HUES6 (cell line): ENCODE results near the gene TECPR1.

Experiments
- H3K27ac ChIP-seq: 2 replicates; pipeline ENCODE4 v1.7.0; 2013; ENCODE audit warnings: low read depth, mild to moderate bottlenecking, low read length, inconsistent platforms
- H3K27me3 ChIP-seq: 2 replicates; pipeline ENCODE4 v1.6.1; 2013; ENCODE audit warnings: low read length; ENCODE audit not compliant: control insufficient read depth, insufficient read depth
- H3K36me3 ChIP-seq: 2 replicates; pipeline ENCODE4 v1.6.1; 2013; ENCODE audit warnings: low read length; ENCODE audit not compliant: control insufficient read depth, insufficient read depth
- H3K4me1 ChIP-seq: 2 replicates; pipeline ENCODE4 v1.6.1; 2013; ENCODE audit warnings: low read length; ENCODE audit not compliant: control insufficient read depth, insufficient read depth
- H3K4me3 ChIP-seq: 2 replicates; pipeline ENCODE4 v1.5.1; 2013; ENCODE audit warnings: low read depth, low read length
- H3K9ac ChIP-seq: one replicate; pipeline ENCODE4 v1.6.1; 2013; ENCODE audit warnings: mild to moderate bottlenecking, low read length
- H3K9me3 ChIP-seq: 2 replicates; pipeline ENCODE4 v1.6.1; 2013; ENCODE audit warnings: low read depth, low read length; ENCODE audit not compliant: control insufficient read depth, insufficient read depth

Gene TECPR1

GRCh38 chr7:98193474-98194180, 58.4 kb downstream of the TECPR1 start:
- Histone ChIP-seq H3K9ac (no peak overlapping the region), H3K36me3 (peaks cover 61% of the 10 kb centered on the region), H3K4me1 (no peaks in the 10 kb centered on the region), H3K9me3 (no peaks in the 10 kb centered on the region), H3K27me3 (no peaks in the 10 kb centered on the region), H3K4me3 (no peak overlapping the region), H3K27ac (no peak overlapping the region)

- Histone ChIP-seq H3K9me3 (no peaks in the 10 kb centered on the region), H3K9ac (no peak overlapping the region), H3K27ac (no peak overlapping the region), H3K4me3 (no peak overlapping the region), H3K4me1 (no peaks in the 10 kb centered on the region), H3K36me3 (peaks cover 61% of the 10 kb centered on the region), H3K27me3 (no peaks in the 10 kb centered on the region)
Observed at GRCh38 chr7:98192781-98193457, 59.1 kb downstream of the TECPR1 start.

GRCh38 chr7:98191668-98192431, 60.2 kb downstream of the TECPR1 start:
- H3K4me3 ChIP-seq = no peak overlapping the region
- no peak overlapping the region for H3K27ac ChIP-seq
- H3K27me3 ChIP-seq = no peaks in the 10 kb centered on the region
- H3K4me1 ChIP-seq = no peaks in the 10 kb centered on the region
- no peak overlapping the region for H3K9ac ChIP-seq
- peaks cover 61% of the 10 kb centered on the region for H3K36me3 ChIP-seq
- no peaks in the 10 kb centered on the region for H3K9me3 ChIP-seq

GRCh38 chr7:98189559-98189958, 62.5 kb downstream of the TECPR1 start:
- H3K9me3 ChIP-seq = no peaks in the 10 kb centered on the region
- H3K36me3 ChIP-seq = peaks cover 50% of the 10 kb centered on the region
- H3K27me3 ChIP-seq = no peaks in the 10 kb centered on the region
- H3K27ac ChIP-seq = no peak overlapping the region
- H3K9ac ChIP-seq = no peak overlapping the region
- no peaks in the 10 kb centered on the region for H3K4me1 ChIP-seq
- H3K4me3 ChIP-seq = no peak overlapping the region

GRCh38 chr7:98187138-98187502, 64.9 kb downstream of the TECPR1 start:
- Histone ChIP-seq H3K4me3 (no peak overlapping the region), H3K9me3 (0 out of 2 replicates have a peak, but pooled peaks cover 2% of the 10 kb centered on the region), H3K27ac (no peak overlapping the region), H3K9ac (no peak overlapping the region), H3K36me3 (peaks cover 25% of the 10 kb centered on the region), H3K27me3 (no peaks in the 10 kb centered on the region), H3K4me1 (0 out of 2 replicates have a peak, but pooled peaks cover 2% of the 10 kb centered on the region)

- Histone ChIP-seq H3K36me3 (peaks cover 20% of the 10 kb centered on the region), H3K9me3 (0 out of 2 replicates have a peak, but pooled peaks cover 2% of the 10 kb centered on the region), H3K27me3 (no peaks in the 10 kb centered on the region), H3K4me1 (0 out of 2 replicates have a peak, but pooled peaks cover 2% of the 10 kb centered on the region), H3K4me3 (no peak overlapping the region), H3K27ac (no peak overlapping the region), H3K9ac (no peak overlapping the region)
Observed at GRCh38 chr7:98186452-98187137, 65.4 kb downstream of the TECPR1 start.

GRCh38 chr7:98185101-98185500, 66.9 kb downstream of the TECPR1 start:
- H3K9me3 ChIP-seq = 0 out of 2 replicates have a peak, but pooled peaks cover 2% of the 10 kb centered on the region
- H3K4me3 ChIP-seq = no peak overlapping the region
- H3K27me3 ChIP-seq = no peaks in the 10 kb centered on the region
- no peak overlapping the region for H3K27ac ChIP-seq
- no peak overlapping the region for H3K9ac ChIP-seq
- peaks cover 12% of the 10 kb centered on the region; the same call in 1 of the 2 replicates for H3K36me3 ChIP-seq
- 0 out of 2 replicates have a peak, but pooled peaks cover 2% of the 10 kb centered on the region for H3K4me1 ChIP-seq

GRCh38 chr7:98180751-98181150, 71.3 kb downstream of the TECPR1 start:
- H3K9ac ChIP-seq = no peak overlapping the region
- peaks cover 5% of the 10 kb centered on the region; the same call in 1 of the 2 replicates for H3K36me3 ChIP-seq
- H3K27me3 ChIP-seq = no peaks in the 10 kb centered on the region
- H3K4me1 ChIP-seq = peaks cover 7% of the 10 kb centered on the region
- H3K9me3 ChIP-seq = 0 out of 2 replicates have a peak, but pooled peaks cover 2% of the 10 kb centered on the region
- H3K27ac ChIP-seq = no peak overlapping the region
- H3K4me3 ChIP-seq = no peak overlapping the region

GRCh38 chr7:98178762-98179490, 73.1 kb downstream of the TECPR1 start:
- 0 out of 2 replicates have a peak, but pooled peaks cover 2% of the 10 kb centered on the region for H3K9me3 ChIP-seq
- no peaks in the 10 kb centered on the region for H3K27me3 ChIP-seq
- no peak overlapping the region for H3K9ac ChIP-seq
- H3K27ac ChIP-seq = no peak overlapping the region
- H3K4me1 ChIP-seq = peaks cover 7% of the 10 kb centered on the region
- no peak overlapping the region for H3K4me3 ChIP-seq
- H3K36me3 ChIP-seq = peaks cover 22% of the 10 kb centered on the region

GRCh38 chr7:98178321-98178720, 73.7 kb downstream of the TECPR1 start:
- no peaks in the 10 kb centered on the region for H3K9me3 ChIP-seq
- H3K27ac ChIP-seq = no peak overlapping the region
- H3K9ac ChIP-seq = no peak overlapping the region
- H3K36me3 ChIP-seq = peaks cover 22% of the 10 kb centered on the region
- H3K4me3 ChIP-seq = no peak overlapping the region
- no peaks in the 10 kb centered on the region for H3K27me3 ChIP-seq
- peaks cover 7% of the 10 kb centered on the region for H3K4me1 ChIP-seq
